VCaP (cell line): ENCODE measurements around the gene DLD.

Experiments
- H3K27ac ChIP-seq: fragments of 450-650 bp; 2 replicates; pipeline ENCODE4 v1.5.1; 2017
- TF ChIP-seq, protein P1 (sequence below): fragments of 450-650 bp; conservative IDR thresholded peaks from 2 replicates; pipeline ENCODE4 v1.5.1; 2017; ENCODE audit warnings: mild to moderate bottlenecking, moderate library complexity

The DLD gene

DNA sequence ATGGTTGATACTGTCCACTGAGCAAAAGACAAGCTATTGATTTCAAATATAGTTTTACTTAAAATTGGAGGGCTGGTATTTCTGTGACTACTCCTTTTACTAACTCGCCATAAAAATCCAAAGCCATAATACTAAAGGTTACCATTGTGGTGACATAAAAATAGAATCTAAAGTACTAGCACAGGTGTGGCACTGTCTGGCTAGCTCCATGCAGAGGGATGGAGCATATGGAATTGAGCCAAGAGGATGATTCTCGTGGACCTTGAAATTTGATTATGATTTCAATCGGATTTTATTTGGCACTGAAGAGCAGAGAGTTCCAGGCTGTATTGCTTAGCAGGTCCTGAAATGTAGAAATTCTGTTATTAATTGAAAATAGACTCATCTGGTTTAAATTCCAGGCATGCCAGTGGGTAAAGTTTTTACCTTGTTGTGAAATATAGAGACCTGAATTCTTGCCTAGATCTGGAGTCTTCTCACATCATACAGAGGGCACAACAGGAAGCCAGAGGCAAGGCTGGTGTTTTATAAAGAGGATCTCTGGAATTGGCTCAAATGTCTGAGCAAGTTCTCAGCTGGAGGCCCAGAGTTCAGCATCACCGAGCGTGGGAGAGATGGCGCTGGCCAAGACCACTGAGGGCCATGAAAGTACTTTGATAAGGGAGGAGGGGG is 29.9 kb upstream of the DLD start:
- TF ChIP-seq, protein P1, sequence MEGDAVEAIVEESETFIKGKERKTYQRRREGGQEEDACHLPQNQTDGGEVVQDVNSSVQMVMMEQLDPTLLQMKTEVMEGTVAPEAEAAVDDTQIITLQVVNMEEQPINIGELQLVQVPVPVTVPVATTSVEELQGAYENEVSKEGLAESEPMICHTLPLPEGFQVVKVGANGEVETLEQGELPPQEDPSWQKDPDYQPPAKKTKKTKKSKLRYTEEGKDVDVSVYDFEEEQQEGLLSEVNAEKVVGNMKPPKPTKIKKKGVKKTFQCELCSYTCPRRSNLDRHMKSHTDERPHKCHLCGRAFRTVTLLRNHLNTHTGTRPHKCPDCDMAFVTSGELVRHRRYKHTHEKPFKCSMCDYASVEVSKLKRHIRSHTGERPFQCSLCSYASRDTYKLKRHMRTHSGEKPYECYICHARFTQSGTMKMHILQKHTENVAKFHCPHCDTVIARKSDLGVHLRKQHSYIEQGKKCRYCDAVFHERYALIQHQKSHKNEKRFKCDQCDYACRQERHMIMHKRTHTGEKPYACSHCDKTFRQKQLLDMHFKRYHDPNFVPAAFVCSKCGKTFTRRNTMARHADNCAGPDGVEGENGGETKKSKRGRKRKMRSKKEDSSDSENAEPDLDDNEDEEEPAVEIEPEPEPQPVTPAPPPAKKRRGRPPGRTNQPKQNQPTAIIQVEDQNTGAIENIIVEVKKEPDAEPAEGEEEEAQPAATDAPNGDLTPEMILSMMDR, result no peak
- peak overlapping the region; percentile 33 for H3K27ac ChIP-seq

DNA sequence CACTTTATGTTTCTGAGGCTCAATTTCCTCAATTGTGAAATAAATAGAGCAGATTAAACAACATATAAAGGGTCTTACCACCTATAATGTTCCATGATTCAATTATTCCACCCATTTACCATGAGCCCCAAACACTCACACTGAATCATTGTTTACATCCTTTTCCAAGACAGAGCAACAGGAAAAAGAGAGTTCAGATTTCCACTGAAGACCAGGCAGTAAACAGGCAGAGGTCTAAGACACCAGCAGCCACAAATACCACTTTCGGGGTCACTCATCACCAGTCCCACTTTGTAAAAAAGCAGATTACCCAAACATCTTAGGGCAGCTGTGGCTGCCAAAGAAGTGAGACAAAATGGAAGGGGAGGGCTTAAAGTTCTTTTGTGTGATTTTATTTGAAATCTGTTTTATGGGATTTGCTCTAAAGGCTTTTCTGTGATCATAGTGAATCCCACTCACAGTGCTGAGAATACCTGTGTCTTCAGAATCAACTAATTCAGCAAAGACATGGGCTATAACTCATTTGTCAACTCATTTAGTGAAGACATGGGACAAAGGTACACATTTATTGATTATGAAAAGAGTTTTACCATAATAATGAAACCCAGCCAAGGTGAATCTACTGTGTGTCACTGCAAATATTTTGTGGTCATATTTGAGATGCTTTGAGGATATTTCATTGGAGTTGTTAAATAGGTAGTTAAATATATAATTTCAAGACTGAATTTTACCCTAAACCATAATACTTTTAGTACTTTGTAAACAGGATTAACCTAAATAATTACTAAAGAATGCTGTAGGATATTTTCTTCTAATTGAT is 24.8 kb upstream of the DLD start:
- TF ChIP-seq, protein P1, result no peak
- no peak overlapping the region for H3K27ac ChIP-seq

- TF ChIP-seq, protein P1, result no peak
- peak overlapping the region; percentile 64 for H3K27ac ChIP-seq
These were observed 23.0 kb upstream of the DLD start for GRCh38 chr7:107867858-107868466.

GRCh38 chr7:107870427-107871000 is 20.5 kb upstream of the DLD start:
- TF ChIP-seq, protein P1, result no peak
- H3K27ac ChIP-seq, result no peak overlapping the region

GRCh38 chr7:107874111-107874510 is 16.9 kb upstream of the DLD start:
- H3K27ac ChIP-seq, result no peak overlapping the region; the same call in 1 of the 2 replicates
- TF ChIP-seq, protein P1, result no peak

- H3K27ac ChIP-seq, result no peak overlapping the region; the same call in 1 of the 2 replicates
- TF ChIP-seq, protein P1, result peak; percentile 88
These were observed 16.2 kb upstream of the DLD start for GRCh38 chr7:107874605-107875446.
